Nephron (organoid): ENCODE results near the gene BIRC5.

Source experiments
- H3K27ac Mint-ChIP-seq, 3 experiments: 2 replicates each; pipeline ENCODE4 v1.8.0; 2020; ENCODE audit warnings: mixed read lengths in 3 of 3, mild to moderate bottlenecking in 2 of 3, moderate library complexity in 1 of 3
- H3K27me3 Mint-ChIP-seq: 2 replicates; pipeline ENCODE4 v1.8.0; 2021; ENCODE audit warnings: low read depth, mild to moderate bottlenecking, moderate library complexity, mixed read lengths
- H3K36me3 Mint-ChIP-seq: 2 replicates; pipeline ENCODE4 v1.8.0; 2020; ENCODE audit warnings: low read depth, mixed read lengths
- H3K4me1 Mint-ChIP-seq: 2 replicates; pipeline ENCODE4 v1.8.0; 2020; ENCODE audit warnings: mixed read lengths
- H3K4me3 Mint-ChIP-seq, 3 experiments: 2 replicates each; pipeline ENCODE4 v1.8.0; 2020; ENCODE audit warnings: mild to moderate bottlenecking in 3 of 3, mixed read lengths in 3 of 3, moderate library complexity in 2 of 3
- H3K9me3 Mint-ChIP-seq: 2 replicates; pipeline ENCODE4 v1.8.0; 2020; ENCODE audit warnings: mixed read lengths
- TF ChIP-seq, protein P1 (sequence below), 3 experiments: fragments of 200-600 bp; sonication (generic); IDR thresholded peaks; one replicate each; pipeline ENCODE4 v1.5.0; 2021; ENCODE audit warnings: antibody characterized with exemption in 3 of 3; ENCODE audit not compliant: unreplicated experiment in 3 of 3

The BIRC5 gene

DNA sequence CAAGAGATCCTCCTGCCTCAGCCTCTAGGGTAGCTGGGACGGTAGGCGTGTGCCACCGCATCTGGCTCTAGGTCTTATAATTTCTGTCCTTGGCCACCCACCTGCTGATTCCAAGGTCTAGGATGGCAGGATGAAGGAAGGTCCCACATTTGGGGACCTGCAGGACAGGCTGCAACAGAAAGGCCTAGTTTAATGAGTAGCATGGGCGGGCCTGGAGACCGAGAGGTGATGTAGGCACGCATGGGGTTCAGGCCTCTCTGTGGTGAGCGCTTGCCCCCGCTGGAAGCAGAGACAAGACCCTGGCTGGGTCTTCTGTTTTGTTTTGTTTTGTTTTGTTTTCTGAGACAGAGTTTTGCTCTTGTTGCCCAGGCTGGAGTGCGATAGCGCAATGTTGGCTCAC lies 51.1 kb downstream of the BIRC5 start:
- no peaks in the 10 kb centered on the region for H3K36me3 Mint-ChIP-seq
- H3K27me3 Mint-ChIP-seq: no peaks in the 10 kb centered on the region
- H3K27ac Mint-ChIP-seq: peak overlapping the region in 2 of 3 experiments; percentile 72 to 96
- no peaks in the 10 kb centered on the region for H3K9me3 Mint-ChIP-seq
- peaks cover 50% of the 10 kb centered on the region for H3K4me1 Mint-ChIP-seq
- no peak overlapping the region for H3K4me3 Mint-ChIP-seq
- TF ChIP-seq, protein P1, sequence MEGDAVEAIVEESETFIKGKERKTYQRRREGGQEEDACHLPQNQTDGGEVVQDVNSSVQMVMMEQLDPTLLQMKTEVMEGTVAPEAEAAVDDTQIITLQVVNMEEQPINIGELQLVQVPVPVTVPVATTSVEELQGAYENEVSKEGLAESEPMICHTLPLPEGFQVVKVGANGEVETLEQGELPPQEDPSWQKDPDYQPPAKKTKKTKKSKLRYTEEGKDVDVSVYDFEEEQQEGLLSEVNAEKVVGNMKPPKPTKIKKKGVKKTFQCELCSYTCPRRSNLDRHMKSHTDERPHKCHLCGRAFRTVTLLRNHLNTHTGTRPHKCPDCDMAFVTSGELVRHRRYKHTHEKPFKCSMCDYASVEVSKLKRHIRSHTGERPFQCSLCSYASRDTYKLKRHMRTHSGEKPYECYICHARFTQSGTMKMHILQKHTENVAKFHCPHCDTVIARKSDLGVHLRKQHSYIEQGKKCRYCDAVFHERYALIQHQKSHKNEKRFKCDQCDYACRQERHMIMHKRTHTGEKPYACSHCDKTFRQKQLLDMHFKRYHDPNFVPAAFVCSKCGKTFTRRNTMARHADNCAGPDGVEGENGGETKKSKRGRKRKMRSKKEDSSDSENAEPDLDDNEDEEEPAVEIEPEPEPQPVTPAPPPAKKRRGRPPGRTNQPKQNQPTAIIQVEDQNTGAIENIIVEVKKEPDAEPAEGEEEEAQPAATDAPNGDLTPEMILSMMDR (IDR thresholded peaks at IDR 0.05; ENCODE audit: unreplicated experiment in 3 of 3): no peak

DNA sequence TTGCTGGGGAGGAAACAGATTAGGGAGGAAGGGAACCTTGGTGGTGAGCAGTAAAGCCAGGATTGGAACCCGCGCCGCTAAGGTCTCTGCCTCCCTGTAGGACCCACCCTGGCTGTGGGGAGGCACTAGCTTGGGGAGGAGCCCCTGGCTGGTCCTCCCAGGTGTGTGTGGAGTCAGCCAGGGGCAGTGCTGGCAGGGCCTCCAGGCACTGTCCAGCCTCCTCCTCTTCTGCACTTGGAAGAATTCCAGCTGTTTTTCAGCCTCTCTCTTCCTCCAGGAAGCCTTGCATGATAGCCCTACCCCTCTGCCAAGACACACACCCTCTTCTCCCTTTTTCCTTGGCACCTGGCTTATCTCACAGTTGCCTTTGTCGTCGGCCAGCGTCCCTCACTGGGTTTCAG lies 52.2 kb downstream of the BIRC5 start:
- TF ChIP-seq, protein P1 (IDR thresholded peaks at IDR 0.05; ENCODE audit: unreplicated experiment in 3 of 3): no peak
- Mint-ChIP-seq H3K27me3 (peaks cover under 1% of the 10 kb centered on the region), H3K27ac (peak overlapping the region; percentile 93 to 99 (median 97)), H3K4me1 (peaks cover 53% of the 10 kb centered on the region), H3K9me3 (no peaks in the 10 kb centered on the region), H3K4me3 (peak overlapping the region in 2 of 3 experiments; percentile 9 to 19), H3K36me3 (no peaks in the 10 kb centered on the region)

DNA sequence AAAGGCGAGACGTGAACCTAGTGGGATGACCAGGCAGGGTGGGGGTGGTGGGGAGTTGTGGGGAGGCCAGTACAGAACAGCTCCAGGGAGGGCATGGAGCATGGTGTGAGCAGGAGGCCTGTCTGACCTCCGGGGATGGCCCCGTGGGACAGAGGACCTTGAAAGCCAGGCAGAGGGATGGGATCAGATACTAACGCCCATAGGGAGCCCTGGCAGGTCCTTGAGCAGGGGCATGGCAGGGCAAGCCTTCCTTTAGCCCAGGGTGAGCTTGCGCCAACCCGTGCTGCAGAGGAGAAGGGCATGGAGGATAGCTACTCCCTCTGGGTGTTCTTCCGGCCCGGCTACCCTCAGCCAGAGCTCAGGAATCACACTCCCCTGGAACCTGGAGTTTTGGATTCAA lies 52.7 kb downstream of the BIRC5 start:
- Mint-ChIP-seq H3K4me1 (peaks cover 54% of the 10 kb centered on the region), H3K9me3 (no peaks in the 10 kb centered on the region), H3K27me3 (peaks cover 5% of the 10 kb centered on the region), H3K27ac (peak overlapping the region; percentile 93 to 99 (median 97)), H3K36me3 (no peaks in the 10 kb centered on the region), H3K4me3 (peak overlapping the region in 2 of 3 experiments; percentile 9 to 19)
- TF ChIP-seq, protein P1 (IDR thresholded peaks at IDR 0.05; ENCODE audit: unreplicated experiment in 3 of 3): no peak

DNA sequence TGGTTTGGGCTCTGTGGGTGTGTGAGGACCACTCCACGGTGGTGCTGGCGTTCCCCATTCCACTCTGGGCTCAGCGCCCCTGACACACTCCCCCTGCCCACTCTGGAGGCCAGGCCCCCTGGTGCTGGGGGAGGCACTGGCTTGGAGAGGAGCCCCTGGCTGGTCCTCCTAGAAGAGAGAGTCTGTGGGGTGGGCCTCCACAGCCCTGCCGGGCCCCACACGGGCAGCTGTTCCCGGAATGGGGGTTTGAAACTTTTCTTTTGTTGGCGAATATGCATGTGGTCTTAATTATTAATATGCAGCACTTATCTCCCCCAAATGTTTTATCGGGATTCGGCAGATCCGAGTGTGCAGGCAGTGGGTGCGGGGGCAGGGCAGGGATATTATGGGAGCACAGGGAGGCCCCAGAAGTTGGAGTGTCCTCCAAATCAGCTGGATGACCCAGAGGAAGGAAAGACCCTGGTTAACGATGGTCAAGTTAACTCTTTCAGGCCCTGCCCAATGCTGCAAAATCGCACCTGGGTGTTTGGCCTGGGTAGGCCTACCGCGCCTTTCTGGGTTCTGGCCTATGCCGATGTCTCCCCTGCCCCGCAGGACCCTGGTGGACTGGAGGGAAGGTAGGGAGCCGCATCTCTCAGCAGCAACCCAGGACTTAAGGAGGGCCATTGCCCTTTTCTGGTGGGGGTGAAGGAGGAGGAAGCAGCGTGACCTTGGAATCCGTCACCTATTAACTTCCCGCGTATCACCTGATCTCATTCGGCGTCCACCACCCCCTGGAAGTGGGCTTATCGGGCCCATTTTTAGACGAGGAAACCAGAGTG lies 53.4 kb downstream of the BIRC5 start:
- Mint-ChIP-seq H3K4me1 (peaks cover 61% of the 10 kb centered on the region), H3K9me3 (no peaks in the 10 kb centered on the region), H3K4me3 (peak overlapping the region; percentile 50 to 71 (median 67)), H3K27ac (peak overlapping the region; percentile 93 to 99 (median 97)), H3K36me3 (no peaks in the 10 kb centered on the region), H3K27me3 (peaks cover 7% of the 10 kb centered on the region)
- TF ChIP-seq, protein P1 (IDR thresholded peaks at IDR 0.05; ENCODE audit: unreplicated experiment in 3 of 3): no peak

DNA sequence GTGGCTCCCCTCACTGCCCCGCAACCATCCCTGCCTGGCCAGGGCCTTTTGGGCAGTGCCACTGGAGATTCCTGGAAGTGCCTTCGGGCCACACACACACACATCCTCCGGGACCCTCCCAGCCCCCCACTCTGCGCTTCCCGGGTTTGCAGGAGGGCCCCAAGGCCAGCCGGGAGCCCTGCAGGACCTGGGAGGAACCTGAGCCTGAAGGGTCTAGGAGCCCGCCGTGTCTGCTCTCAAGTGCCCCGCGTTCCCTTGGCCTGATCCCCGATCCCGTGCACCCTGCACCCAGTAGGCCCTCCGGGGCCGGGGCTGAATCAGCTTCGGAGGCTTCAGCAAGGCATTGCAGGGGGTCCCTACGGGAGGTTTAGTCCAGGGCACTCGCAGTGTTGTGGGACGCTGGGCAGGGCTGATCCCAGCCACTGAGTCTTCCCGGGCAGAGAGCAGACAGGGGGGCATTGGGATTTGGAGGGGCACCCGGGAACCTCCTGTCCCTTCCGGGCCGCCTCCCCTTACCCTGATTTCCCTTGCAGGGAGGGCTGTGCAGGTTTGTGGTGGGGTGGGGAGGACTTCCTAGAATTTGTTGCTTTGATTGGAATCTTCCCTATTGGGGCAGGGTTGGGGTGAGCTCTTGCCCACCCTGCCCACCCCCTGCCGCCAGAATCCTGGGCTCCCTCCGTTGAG lies 54.3 kb downstream of the BIRC5 start:
- TF ChIP-seq, protein P1 (IDR thresholded peaks at IDR 0.05; ENCODE audit: unreplicated experiment in 3 of 3): no peak
- H3K4me3 Mint-ChIP-seq: peak overlapping the region; percentile 70 to 81 (median 80)
- no peaks in the 10 kb centered on the region for H3K36me3 Mint-ChIP-seq
- peaks cover 7% of the 10 kb centered on the region for H3K27me3 Mint-ChIP-seq
- H3K27ac Mint-ChIP-seq: peak overlapping the region; percentile 93 to 97 (median 94)
- H3K4me1 Mint-ChIP-seq: peaks cover 66% of the 10 kb centered on the region
- no peaks in the 10 kb centered on the region for H3K9me3 Mint-ChIP-seq
